Body of pancreas (tissue), 4 donors: ENCODE measurements around the gene SH2D5.

Experiments used
- POLR2A ChIP-seq, 3 donors: fragments of 450-650 bp; IDR thresholded peaks; one replicate each; pipeline ENCODE4 v1.6.1; 2016; ENCODE audit warnings: antibody characterized with exemption in 3 of 3, mild to moderate bottlenecking in 2 of 3
- TF ChIP-seq, protein P1 (sequence below), 7 experiments: fragments of 450-650 bp in 4 of 7; fragments of 200-600 bp in 3 of 7; sonication (generic) in 3 of 7; IDR thresholded peaks; one replicate each; pipeline ENCODE4 v1.5.1; 2016 to 2019; ENCODE audit warnings: antibody characterized with exemption in 7 of 7

DNA sequence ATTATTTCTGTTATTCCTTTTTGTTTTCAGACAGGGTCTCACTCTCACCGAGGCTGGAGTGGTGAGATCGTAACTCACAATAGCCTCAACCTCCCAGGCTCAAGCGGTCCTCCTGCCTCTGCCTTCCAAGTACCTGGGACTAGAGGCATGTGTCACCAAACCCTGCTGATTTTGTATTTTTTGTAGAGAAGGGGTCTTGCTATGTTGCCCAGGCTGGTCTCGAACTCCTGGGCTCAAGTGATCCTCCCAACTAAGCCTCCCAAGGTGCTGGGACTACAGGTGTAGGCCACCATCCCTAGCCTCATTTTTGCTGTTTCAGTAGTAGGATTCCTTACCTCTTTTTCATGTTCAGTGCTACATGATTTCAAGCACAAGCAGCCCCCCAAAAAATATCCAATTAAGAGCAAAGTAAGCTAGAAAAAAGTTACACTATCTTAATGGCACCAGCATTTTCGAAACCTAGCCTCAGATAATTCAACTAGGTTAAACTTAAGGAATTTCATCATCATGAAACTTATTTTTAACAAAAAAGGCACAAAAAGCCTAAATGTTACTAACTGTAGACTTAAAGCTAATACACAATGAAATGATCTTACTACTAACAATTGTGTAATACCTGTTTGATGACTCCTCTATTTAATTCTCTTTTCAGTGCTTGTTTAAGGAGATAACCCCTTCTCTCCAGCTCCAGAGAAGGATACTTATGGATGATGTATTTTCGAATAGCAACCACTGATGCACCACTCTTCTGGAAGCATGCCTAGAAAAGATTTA lies 38.0 kb upstream of the SH2D5 start:
- TF ChIP-seq, protein P1, sequence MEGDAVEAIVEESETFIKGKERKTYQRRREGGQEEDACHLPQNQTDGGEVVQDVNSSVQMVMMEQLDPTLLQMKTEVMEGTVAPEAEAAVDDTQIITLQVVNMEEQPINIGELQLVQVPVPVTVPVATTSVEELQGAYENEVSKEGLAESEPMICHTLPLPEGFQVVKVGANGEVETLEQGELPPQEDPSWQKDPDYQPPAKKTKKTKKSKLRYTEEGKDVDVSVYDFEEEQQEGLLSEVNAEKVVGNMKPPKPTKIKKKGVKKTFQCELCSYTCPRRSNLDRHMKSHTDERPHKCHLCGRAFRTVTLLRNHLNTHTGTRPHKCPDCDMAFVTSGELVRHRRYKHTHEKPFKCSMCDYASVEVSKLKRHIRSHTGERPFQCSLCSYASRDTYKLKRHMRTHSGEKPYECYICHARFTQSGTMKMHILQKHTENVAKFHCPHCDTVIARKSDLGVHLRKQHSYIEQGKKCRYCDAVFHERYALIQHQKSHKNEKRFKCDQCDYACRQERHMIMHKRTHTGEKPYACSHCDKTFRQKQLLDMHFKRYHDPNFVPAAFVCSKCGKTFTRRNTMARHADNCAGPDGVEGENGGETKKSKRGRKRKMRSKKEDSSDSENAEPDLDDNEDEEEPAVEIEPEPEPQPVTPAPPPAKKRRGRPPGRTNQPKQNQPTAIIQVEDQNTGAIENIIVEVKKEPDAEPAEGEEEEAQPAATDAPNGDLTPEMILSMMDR (IDR thresholded peaks at IDR 0.05), result no peak
- no peak for TF ChIP-seq POLR2A (IDR thresholded peaks at IDR 0.05)
